Stimulated activated CD4-positive, alpha-beta T cell treated with anti-CD3 and anti-CD28 coated beads, Interleukin-1b, Interleukin-23, amount 100 ng/mL, for 4 hours (primary cell): Measurements from ENCODE around the gene CTTNBP2NL.
"Not testable (repeated sequence)": the region's sequence is repeated elsewhere in the genome, so short reads cannot be mapped to it uniquely, and the experiment has no call there.

Experiments
- DNase-seq, 2 donors: peaks; one replicate each; pipeline ENCODE4 v3.0.0-alpha.2; 2020; ENCODE audit warnings: low read depth in 2 of 2

CTTNBP2NL gene

GRCh38 chr1:112460615-112461014, 64.6 kb downstream of the CTTNBP2NL start:
- no peak for DNase-seq

DNA sequence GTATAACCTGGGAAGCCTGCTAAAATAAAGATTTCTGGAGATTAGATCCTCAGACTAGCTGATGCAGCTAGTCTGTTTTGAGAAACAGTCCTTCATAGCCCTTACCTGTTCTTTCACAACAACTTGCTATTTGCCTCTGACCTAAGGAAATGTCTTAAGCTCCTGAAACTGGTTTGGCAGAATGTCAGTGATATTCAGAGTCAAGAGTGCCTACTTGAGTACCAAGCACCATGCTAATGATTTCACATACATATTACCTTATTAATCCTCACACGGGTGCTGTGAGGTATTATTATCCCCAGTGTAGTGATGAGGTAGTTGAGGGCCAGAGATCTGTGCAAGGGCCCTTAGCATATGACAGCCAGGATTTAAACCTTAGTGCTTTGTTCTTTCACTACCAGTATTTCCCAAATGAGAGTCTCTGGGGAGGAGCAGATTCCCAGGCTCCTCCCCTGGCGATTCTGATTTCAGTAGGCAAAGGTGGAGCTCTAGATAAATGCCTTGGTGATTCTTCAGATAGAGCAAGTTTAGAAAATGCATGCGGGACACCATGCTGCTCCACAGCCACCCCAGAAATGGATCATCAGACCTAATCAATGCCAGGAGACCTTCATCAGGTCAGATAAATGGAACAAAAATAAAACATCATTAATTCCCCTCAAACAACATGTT, 65.3 kb downstream of the CTTNBP2NL start:
- no peak for DNase-seq

DNA sequence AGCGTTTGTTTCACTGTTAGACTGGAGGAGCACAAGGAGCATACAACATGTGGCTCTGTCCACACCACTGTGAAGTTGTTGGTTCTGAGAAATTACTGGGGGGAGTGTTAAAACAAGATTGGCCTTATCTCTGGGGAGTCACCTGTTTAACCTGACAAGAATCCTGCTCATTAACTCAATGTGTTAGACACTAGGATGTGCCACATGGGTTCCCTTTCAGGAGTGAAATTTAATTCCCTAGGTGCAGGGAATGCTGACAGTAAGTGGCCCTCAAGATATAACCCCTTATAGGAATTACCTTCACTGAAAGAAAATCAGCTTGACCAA, 66.9 kb downstream of the CTTNBP2NL start:
- DNase-seq: no peak

DNA sequence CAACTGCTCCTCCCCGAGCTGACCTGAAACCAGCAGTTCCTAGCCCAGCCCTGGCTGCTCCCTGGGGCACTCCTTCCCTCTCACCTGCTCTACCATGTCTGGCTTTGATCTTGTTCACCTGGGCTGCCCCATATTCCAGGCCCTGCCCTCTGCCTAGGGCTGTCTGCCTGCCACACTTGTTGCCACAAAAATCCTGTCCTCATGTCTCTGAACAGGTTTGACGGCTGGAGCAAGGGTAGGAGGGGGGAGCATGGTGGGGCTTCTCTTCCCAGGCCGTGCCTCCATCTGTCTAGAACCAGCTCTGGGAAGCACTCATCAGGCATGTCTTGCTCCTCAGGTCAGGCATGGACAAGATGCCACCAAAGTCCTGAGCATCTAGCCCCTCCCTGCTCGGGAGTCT, 68.5 kb downstream of the CTTNBP2NL start:
- no peak for DNase-seq

- no peak for DNase-seq
Observed at GRCh38 chr1:112465122-112465521, 69.1 kb downstream of the CTTNBP2NL start.

DNA sequence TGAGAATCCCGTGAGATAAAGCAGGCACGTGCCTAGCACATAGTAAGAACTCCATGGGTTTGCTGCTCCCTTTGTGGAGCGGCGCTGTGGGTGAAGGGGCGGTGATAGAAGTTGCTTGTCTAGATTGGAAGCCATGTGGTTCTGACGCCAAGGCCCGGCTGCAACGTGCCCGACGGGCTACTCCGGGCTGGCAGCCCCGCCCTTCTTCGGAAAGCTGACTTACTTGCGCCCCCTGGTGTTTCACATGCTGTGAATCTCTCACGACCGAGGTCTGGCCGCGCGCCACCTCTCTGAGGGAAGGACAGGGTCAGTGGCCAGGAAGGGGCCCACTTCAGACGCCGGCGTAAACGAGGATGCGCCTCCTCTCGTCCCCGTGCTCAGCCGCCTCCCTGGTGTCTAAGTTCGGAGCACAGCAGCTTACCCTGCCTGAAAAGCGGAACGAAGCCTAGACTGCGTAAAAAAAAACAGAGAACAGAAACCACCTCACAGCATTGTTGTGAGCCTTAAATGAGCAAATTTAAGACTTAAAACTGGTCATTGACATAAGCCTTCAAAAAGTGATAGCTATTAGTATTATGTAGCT, 70.2 kb downstream of the CTTNBP2NL start:
- peak; percentile 75 to 82 for DNase-seq

GRCh38 chr1:112470324-112470723, 74.3 kb downstream of the CTTNBP2NL start:
- not testable (repeated sequence) for DNase-seq

DNA sequence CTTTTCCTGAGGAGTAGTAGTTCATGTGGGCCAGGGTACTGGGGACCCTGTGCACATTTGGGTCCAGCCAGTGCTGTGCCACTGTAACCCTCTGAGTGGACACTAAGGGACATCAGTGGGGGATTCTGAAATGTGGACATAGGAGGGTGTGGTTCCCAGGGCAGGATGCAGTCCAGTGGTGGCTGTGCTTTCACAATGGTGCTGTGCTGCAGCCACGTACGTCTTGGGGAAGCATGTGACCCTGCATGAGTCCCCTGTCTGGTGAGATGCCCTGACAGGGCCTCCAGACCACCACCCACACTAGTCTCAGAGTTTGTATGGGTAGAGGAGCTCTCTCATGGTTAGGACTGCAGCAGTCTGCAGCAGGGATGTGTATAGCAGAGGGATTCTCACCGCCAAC, 75.0 kb downstream of the CTTNBP2NL start:
- no peak for DNase-seq

DNA sequence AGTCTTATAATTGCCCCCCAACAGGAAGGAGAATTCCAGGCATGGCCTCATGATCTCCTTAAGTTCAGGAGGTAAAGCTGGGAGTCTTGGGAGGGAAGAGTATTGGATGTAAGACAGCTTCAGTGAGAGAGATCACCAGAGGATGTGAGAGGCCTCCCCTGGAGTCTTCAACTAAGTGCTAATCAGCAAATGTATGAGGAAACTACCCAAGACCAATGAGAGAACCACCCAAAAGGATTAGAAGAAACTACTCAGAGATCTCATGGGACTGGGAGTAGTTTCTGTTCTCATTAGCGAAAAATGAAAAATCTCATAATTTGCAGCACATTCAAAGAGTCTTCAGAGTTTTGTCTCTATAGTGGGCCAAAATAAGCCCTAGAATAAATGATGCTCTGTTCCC, 76.1 kb downstream of the CTTNBP2NL start:
- DNase-seq: no peak

GRCh38 chr1:112477550-112477949, 81.5 kb downstream of the CTTNBP2NL start:
- no peak for DNase-seq

- no peak for DNase-seq
Observed at GRCh38 chr1:112478314-112478713, 82.3 kb downstream of the CTTNBP2NL start.

- not testable (repeated sequence) for DNase-seq
Observed at GRCh38 chr1:112486063-112486462, 90.0 kb downstream of the CTTNBP2NL start.

- not testable (repeated sequence) for DNase-seq
Observed at GRCh38 chr1:112487686-112488085, 91.7 kb downstream of the CTTNBP2NL start.

GRCh38 chr1:112488141-112488540, 92.1 kb downstream of the CTTNBP2NL start:
- no peak for DNase-seq

DNA sequence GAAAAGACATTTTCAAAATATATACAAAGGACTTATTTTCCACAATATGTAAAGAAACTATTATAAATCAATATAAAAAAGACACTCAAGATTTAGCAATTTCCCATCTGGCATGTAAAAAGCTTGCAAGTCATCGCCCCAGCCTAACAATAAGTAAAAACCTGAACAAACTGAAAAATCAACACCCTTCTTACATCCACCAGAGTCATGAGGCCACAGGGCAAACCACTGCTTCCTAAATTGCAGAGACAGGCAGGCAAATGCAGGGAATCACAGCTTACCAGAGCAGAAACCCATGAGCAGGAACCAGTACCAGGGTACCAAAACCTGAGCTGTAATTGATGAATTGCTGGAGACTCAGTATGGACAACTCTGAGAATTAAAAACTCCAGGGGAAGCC, 96.1 kb downstream of the CTTNBP2NL start:
- DNase-seq: no peak

GRCh38 chr1:112493351-112493750, 97.3 kb downstream of the CTTNBP2NL start:
- no peak for DNase-seq

GRCh38 chr1:112496290-112496689, 100.3 kb downstream of the CTTNBP2NL start:
- DNase-seq: no peak

DNA sequence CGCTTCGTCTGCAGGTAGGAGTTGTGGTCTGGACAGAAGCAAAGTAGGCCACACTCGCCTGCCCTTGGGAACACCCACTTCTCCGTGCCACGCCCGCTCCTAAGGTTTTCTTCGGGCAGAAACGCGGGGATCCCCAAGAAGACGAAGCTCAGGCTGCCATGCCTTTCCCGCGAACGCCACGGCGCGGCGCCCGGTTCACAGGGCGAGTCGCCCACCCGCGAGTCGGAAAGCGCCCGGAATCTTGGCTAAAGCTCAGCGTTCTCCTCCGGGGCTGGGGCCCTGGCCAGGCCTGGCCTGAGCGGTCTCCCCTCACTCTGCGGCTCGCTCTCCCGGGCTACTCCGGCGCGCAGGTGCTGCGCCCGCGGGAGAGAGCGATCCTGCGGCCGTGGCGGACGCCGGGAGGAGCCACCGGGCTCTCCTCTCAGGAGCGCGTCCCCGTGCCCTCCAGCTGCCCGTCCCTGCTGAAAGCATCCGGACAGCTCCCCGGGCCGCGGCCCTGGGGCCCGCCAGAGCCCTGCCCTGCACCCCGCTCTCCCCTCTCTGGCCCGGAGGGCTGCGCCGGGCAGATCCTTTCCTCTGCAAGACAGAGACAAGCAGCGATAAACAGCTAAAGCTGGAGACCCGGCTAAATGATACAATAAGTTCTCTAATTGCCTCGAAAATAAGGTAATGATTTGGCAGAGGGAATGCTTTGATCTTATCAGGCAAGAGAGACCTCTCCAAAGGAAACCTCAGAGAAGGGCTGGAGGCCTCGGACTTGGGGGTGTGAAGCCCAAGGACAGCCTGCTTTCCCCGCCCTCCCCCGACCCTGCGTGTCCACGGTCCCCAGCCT, 106.0 kb downstream of the CTTNBP2NL start:
- peak; percentile 47 to 49 for DNase-seq

DNA sequence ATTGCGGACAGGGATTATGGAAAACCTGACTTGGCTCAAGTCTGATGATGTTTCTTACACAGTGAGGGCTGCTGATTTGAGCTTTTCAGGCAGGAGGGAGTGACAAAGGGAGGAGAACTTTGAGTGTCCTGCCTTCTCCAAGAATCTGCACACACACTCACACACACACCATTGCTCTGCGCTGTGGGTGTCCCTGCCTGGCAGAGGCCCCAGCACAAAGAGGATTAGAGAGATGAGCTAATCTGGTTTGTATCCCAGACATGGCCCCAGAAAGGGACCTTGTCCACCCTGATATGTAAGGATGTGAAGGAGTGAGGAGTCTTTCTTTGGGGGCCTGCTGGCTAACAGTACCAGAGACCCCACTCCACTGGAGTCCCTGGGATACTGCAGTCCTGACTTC, 106.8 kb downstream of the CTTNBP2NL start:
- no peak for DNase-seq

- DNase-seq: no peak
Observed at GRCh38 chr1:112504001-112504660, 108.1 kb downstream of the CTTNBP2NL start.

- no peak for DNase-seq
Observed at GRCh38 chr1:112504661-112505399, 108.8 kb downstream of the CTTNBP2NL start.

GRCh38 chr1:112505400-112505785, 109.4 kb downstream of the CTTNBP2NL start:
- no peak for DNase-seq
